GM12878 (cell line): Measurements from ENCODE around the gene DOLPP1. TPM values are rescaled to one million over a fixed set of nuclear protein-coding genes. Genes with fewer than 3 reads are reported as not detected.

ENCODE experiments used
- ATAC-seq: fragments of 200-7000 bp; cut with Tn5 transposase; 3 replicates; pipeline ENCODE4 v1.9.1; 2020; ENCODE audit warnings: mild to moderate bottlenecking, moderate library complexity
- BruUV-seq: library from RNA; stranded (reverse); fragments of 400-500 nt; replicated peaks from 2 replicates; lab custom pipeline; 2021; lab: Mats Ljungman, UMichigan
- CTCF ChIA-PET: fragments of 300-600 bp; sonication (Branson Sonifier 250); formaldehyde crosslinking; extraction: SDS; loops from one replicate; lab custom pipeline; 2021; ENCODE audit warnings: inconsistent platforms; lab: Yijun Ruan, JAX
- POLR2A ChIA-PET: fragments of 350-600 bp; formaldehyde crosslinking; extraction: SDS; loops from one replicate; lab custom pipeline; 2021; ENCODE audit warnings: inconsistent platforms; lab: Charles Lee
- RAD21 ChIA-PET: fragments of 300-600 bp; sonication (Branson Sonifier 250); formaldehyde crosslinking; loops from one replicate; lab custom pipeline; 2023; ENCODE audit warnings: antibody characterized with exemption; ENCODE audit not compliant: unreplicated experiment; lab: Charles Lee
- SMC1A ChIA-PET: fragments of 300-600 bp; sonication (Branson Sonifier 250); formaldehyde crosslinking; loops from one replicate; lab custom pipeline; 2023; ENCODE audit not compliant: unreplicated experiment, uncharacterized antibody; lab: Charles Lee
- DNase-seq: peaks from one replicate; pipeline ENCODE4 v3.0.0-alpha.2; 2011; ENCODE audit warnings: low read depth, low spot score
- FAIRE-seq: peaks from 3 replicates; lab custom pipeline; 2011; peaks lifted over from hg19 to GRCh38; lab: Jason Lieb, UNC
- H2AFZ ChIP-seq: 2 replicates; pipeline ENCODE4 v1.6.0; 2011; ENCODE audit warnings: low read depth, low read length, control low read depth; ENCODE audit not compliant: control insufficient read depth
- H3K27ac ChIP-seq: 2 replicates; pipeline ENCODE4 v1.5.1; 2011; ENCODE audit warnings: control low read depth; ENCODE audit not compliant: control insufficient read depth, insufficient read depth
- H3K27me3 ChIP-seq, 2 experiments: replicated peaks in 1 of 2; 2 replicates each; pipeline versions ENCODE4 v1.6.0 to v1.6.1; 2011; ENCODE audit warnings: low read length in 1 of 2; ENCODE audit not compliant: control insufficient read depth in 2 of 2, insufficient read depth in 2 of 2
- H3K36me3 ChIP-seq, 2 experiments: 2 replicates each; pipeline ENCODE4 v1.5.1; 2011; ENCODE audit warnings: low read length in 1 of 2; ENCODE audit not compliant: control insufficient read depth in 2 of 2, insufficient read depth in 2 of 2
- H3K4me1 ChIP-seq: 2 replicates; pipeline ENCODE4 v1.6.1; 2011; ENCODE audit warnings: mild to moderate bottlenecking, low read length, moderate library complexity, mixed read lengths; ENCODE audit not compliant: control insufficient read depth, insufficient read depth
- H3K4me2 ChIP-seq: 2 replicates; pipeline ENCODE4 v1.6.0; 2011; ENCODE audit warnings: control low read depth; ENCODE audit not compliant: control insufficient read depth, insufficient read depth
- H3K4me3 ChIP-seq: fragments of 200-600 bp; sonication (generic); 2 replicates; pipeline ENCODE4 v1.5.1; 2016
- H3K79me2 ChIP-seq: 2 replicates; pipeline ENCODE4 v1.6.0; 2011; ENCODE audit warnings: low read length; ENCODE audit not compliant: control insufficient read depth, insufficient read depth
- H3K9ac ChIP-seq: 2 replicates; pipeline ENCODE4 v1.8.0; 2011; ENCODE audit warnings: low read length, control low read depth, mixed read lengths; ENCODE audit not compliant: control insufficient read depth, insufficient read depth
- H3K9me3 ChIP-seq: replicated peaks from 3 replicates; pipeline ENCODE4 v1.5.1; 2011; ENCODE audit warnings: mild to moderate bottlenecking, low read length; ENCODE audit not compliant: control insufficient read depth, insufficient read depth
- H4K20me1 ChIP-seq: 2 replicates; pipeline ENCODE4 v1.6.0; 2011; ENCODE audit not compliant: control insufficient read depth, insufficient read depth
- BACH1 ChIP-seq: fragments of 450-650 bp; IDR thresholded peaks from 2 replicates; pipeline ENCODE4 v1.6.1; 2017; ENCODE audit warnings: mild to moderate bottlenecking, borderline replicate concordance
- BCLAF1 ChIP-seq: fragments of 450-650 bp; IDR thresholded peaks from 2 replicates; pipeline ENCODE4 v1.6.1; 2017; ENCODE audit warnings: antibody characterized with exemption, mild to moderate bottlenecking, moderate library complexity
- IKZF1 ChIP-seq: fragments of 450-650 bp; conservative IDR thresholded peaks from 2 replicates; pipeline ENCODE4 v1.6.1; 2017; ENCODE audit warnings: antibody characterized with exemption, mild to moderate bottlenecking
- NR2F1 ChIP-seq: fragments of 450-650 bp; conservative IDR thresholded peaks from 2 replicates; pipeline ENCODE4 v1.6.1; 2017; ENCODE audit warnings: mild to moderate bottlenecking
- PAX8 ChIP-seq: fragments of 450-650 bp; IDR thresholded peaks from 2 replicates; pipeline ENCODE4 v1.6.1; 2017; ENCODE audit warnings: mild to moderate bottlenecking, moderate library complexity
- POLR2AphosphoS2 ChIP-seq: IDR thresholded peaks from 2 replicates; pipeline ENCODE4 v1.6.1; 2011; ENCODE audit warnings: low read depth, mild to moderate bottlenecking, low read length, improper control_type of control experiment, moderate library complexity
- SIN3A ChIP-seq: IDR thresholded peaks from 2 replicates; pipeline ENCODE4 v1.6.1; 2012; ENCODE audit warnings: low read depth, low read length, improper control_type of control experiment
- ZNF274 ChIP-seq: IDR thresholded peaks from one replicate; pipeline ENCODE4 v1.8.0; 2011; ENCODE audit not compliant: insufficient read length, insufficient read depth
- WGBS: methylation state at CpG from one replicate; pipeline ENCODE4 v1.1.6; 2016; ENCODE audit warnings: low lambda C conversion rate; ENCODE audit not compliant: insufficient replicate concordance, insufficient coverage; ENCODE audit errors: missing lambda C conversion rate; 5-methylcytosine and 5-hydroxymethylcytosine counted together
- in situ Hi-C: fragments of 300-500 bp; cut with MboI; formaldehyde crosslinking; loops from 9 replicates; pipeline ENCODE4 v1.14.3; 2018; ENCODE audit warnings: mixed read lengths
- intact Hi-C: fragments of 100-400 bp; cut with micrococcal nuclease; formaldehyde crosslinking; loops from one replicate; pipeline ENCODE4 v1.14.2; 2022; ENCODE audit not compliant: unreplicated experiment
- polyA plus RNA-seq, 11 experiments: library from polyadenylated mRNA; depleted of rRNA in 4 of 11; unstranded in 6 of 11; stranded (reverse) in 5 of 11; fragments of >200 nt; fragmentation: Nextera tagmentation in 4 of 11; fragmentation: Illumina TruSeq in 1 of 11; extraction: Ambion mirVana in 4 of 11; extraction: Trizol in 1 of 11; gene quantifications; 1 replicate in 1 of 11; 2 replicates in 10 of 11; pipeline versions ENCODE4 v1.2.1 to v1.2.3, GENCODE V29; 2011 to 2016; ENCODE audit warnings: inconsistent platforms in 2 of 11, missing spikeins in 2 of 11, low read depth in 1 of 11
- total RNA-seq, 4 experiments: library from RNA; depleted of rRNA in 3 of 4; stranded (reverse); fragments of >200 nt in 3 of 4; fragmentation: Illumina TruSeq in 1 of 4; extraction: Trizol in 1 of 4; gene quantifications; 2 replicates each; pipeline versions ENCODE4 v1.2.1 to v1.2.3, GENCODE V29; 2013 to 2021

Gene DOLPP1
- total and polyA plus RNA-seq, 10 of the 15 experiments (the other 5 are each of a cell fraction or from before 2014, with no cell fraction given): 0.76 to 19.9 (median 13.4) TPM

DNA sequence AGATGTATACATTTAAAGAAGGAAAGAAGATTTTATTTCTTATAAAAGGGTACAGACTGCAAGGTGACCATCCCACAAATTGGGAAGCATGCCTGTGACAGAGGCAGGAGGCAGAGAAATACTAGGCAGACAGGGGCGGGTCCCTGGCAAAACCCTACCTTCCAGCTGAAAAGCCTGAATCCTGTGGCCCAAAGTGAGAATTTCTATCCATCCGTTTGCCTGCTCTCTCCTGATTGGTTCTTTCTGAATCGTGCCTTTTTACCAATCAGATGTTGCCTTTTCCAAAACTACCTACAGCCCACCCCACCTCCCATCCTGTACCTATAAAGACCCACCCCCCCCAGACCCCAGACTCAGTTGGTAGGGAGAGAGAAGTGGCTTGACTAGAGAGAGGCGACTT lies 49.4 kb upstream of the DOLPP1 start:
- FAIRE-seq (no peak), ATAC-seq (no peak), DNase-seq (no peak)
- Histone ChIP-seq H3K9me3 (no peaks in the 10 kb centered on the region), H3K36me3 (no peaks in the 10 kb centered on the region), H2AFZ (no peak overlapping the region), H3K4me3 (no peak overlapping the region), H3K79me2 (peaks cover 12% of the 10 kb centered on the region), H3K4me1 (peaks cover 12% of the 10 kb centered on the region), H3K27ac (no peak overlapping the region), H4K20me1 (no peaks in the 10 kb centered on the region), H3K9ac (no peak overlapping the region), H3K27me3 (no peaks in the 10 kb centered on the region), H3K4me2 (no peak overlapping the region)
- CTCF ChIA-PET: interaction anchor here (0.6 to 1.3 kb wide), 2 partner anchors 9 to 1102 kb away, joined by 4 to 5 read pairs; no protein-coding TSS in a partner anchor
- TF ChIP-seq PAX8 (no peak), ZNF274 (no peak), IKZF1 (no peak), NR2F1 (no peak), SIN3A (no peak), POLR2AphosphoS2 (no peak), BCLAF1 (no peak), BACH1 (no peak)
- intact Hi-C loops (no loop called here), in situ Hi-C loops (no loop called here)
- WGBS: 57% methylated on average over 4 of the region's 4 CpGs
- SMC1A ChIA-PET: interaction anchor here (0.7 kb wide), 1 partner anchor 129 kb away, joined by 3 read pairs; no protein-coding TSS in a partner anchor
- RAD21 ChIA-PET: no interaction called here
- POLR2A ChIA-PET: interaction anchor here (0.7 kb wide), 2 partner anchors 67 to 442 kb away, joined by 3 to 4 read pairs; no protein-coding TSS in a partner anchor
- no TSS peak for BruUV-seq
